GM12878 (cell line): Measurements from ENCODE around the gene HOTAIR. TPM values are rescaled to one million over a fixed set of nuclear protein-coding genes. Genes with fewer than 3 reads are reported as not detected.
A peak's percentile ranks its signal among the peaks of the same experiment; 100 is the strongest.

ENCODE experiments used
- ATAC-seq: fragments of 200-7000 bp; cut with Tn5 transposase; 3 replicates; pipeline ENCODE4 v1.9.1; 2020; ENCODE audit warnings: mild to moderate bottlenecking, moderate library complexity
- BruUV-seq: library from RNA; stranded (reverse); fragments of 400-500 nt; replicated peaks from 2 replicates; lab custom pipeline; 2021; lab: Mats Ljungman, UMichigan
- CTCF ChIA-PET: fragments of 300-600 bp; sonication (Branson Sonifier 250); formaldehyde crosslinking; extraction: SDS; loops from one replicate; lab custom pipeline; 2021; ENCODE audit warnings: inconsistent platforms; lab: Yijun Ruan, JAX
- POLR2A ChIA-PET: fragments of 350-600 bp; formaldehyde crosslinking; extraction: SDS; loops from one replicate; lab custom pipeline; 2021; ENCODE audit warnings: inconsistent platforms; lab: Charles Lee
- RAD21 ChIA-PET: fragments of 300-600 bp; sonication (Branson Sonifier 250); formaldehyde crosslinking; loops from one replicate; lab custom pipeline; 2023; ENCODE audit warnings: antibody characterized with exemption; ENCODE audit not compliant: unreplicated experiment; lab: Charles Lee
- SMC1A ChIA-PET: fragments of 300-600 bp; sonication (Branson Sonifier 250); formaldehyde crosslinking; loops from one replicate; lab custom pipeline; 2023; ENCODE audit not compliant: unreplicated experiment, uncharacterized antibody; lab: Charles Lee
- DNase-seq: peaks from one replicate; pipeline ENCODE4 v3.0.0-alpha.2; 2011; ENCODE audit warnings: low read depth, low spot score
- FAIRE-seq: peaks from 3 replicates; lab custom pipeline; 2011; peaks lifted over from hg19 to GRCh38; lab: Jason Lieb, UNC
- H2AFZ ChIP-seq: 2 replicates; pipeline ENCODE4 v1.6.0; 2011; ENCODE audit warnings: low read depth, low read length, control low read depth; ENCODE audit not compliant: control insufficient read depth
- H3K27ac ChIP-seq: 2 replicates; pipeline ENCODE4 v1.5.1; 2011; ENCODE audit warnings: control low read depth; ENCODE audit not compliant: control insufficient read depth, insufficient read depth
- H3K27me3 ChIP-seq, 2 experiments: replicated peaks in 1 of 2; 2 replicates each; pipeline versions ENCODE4 v1.6.0 to v1.6.1; 2011; ENCODE audit warnings: low read length in 1 of 2; ENCODE audit not compliant: control insufficient read depth in 2 of 2, insufficient read depth in 2 of 2
- H3K36me3 ChIP-seq, 2 experiments: 2 replicates each; pipeline ENCODE4 v1.5.1; 2011; ENCODE audit warnings: low read length in 1 of 2; ENCODE audit not compliant: control insufficient read depth in 2 of 2, insufficient read depth in 2 of 2
- H3K4me1 ChIP-seq: 2 replicates; pipeline ENCODE4 v1.6.1; 2011; ENCODE audit warnings: mild to moderate bottlenecking, low read length, moderate library complexity, mixed read lengths; ENCODE audit not compliant: control insufficient read depth, insufficient read depth
- H3K4me2 ChIP-seq: 2 replicates; pipeline ENCODE4 v1.6.0; 2011; ENCODE audit warnings: control low read depth; ENCODE audit not compliant: control insufficient read depth, insufficient read depth
- H3K4me3 ChIP-seq: fragments of 200-600 bp; sonication (generic); 2 replicates; pipeline ENCODE4 v1.5.1; 2016
- H3K79me2 ChIP-seq: 2 replicates; pipeline ENCODE4 v1.6.0; 2011; ENCODE audit warnings: low read length; ENCODE audit not compliant: control insufficient read depth, insufficient read depth
- H3K9ac ChIP-seq: 2 replicates; pipeline ENCODE4 v1.8.0; 2011; ENCODE audit warnings: low read length, control low read depth, mixed read lengths; ENCODE audit not compliant: control insufficient read depth, insufficient read depth
- H3K9me3 ChIP-seq: replicated peaks from 3 replicates; pipeline ENCODE4 v1.5.1; 2011; ENCODE audit warnings: mild to moderate bottlenecking, low read length; ENCODE audit not compliant: control insufficient read depth, insufficient read depth
- H4K20me1 ChIP-seq: 2 replicates; pipeline ENCODE4 v1.6.0; 2011; ENCODE audit not compliant: control insufficient read depth, insufficient read depth
- NR2C2 ChIP-seq: IDR thresholded peaks from 2 replicates; pipeline ENCODE4 v1.6.1; 2011; ENCODE audit warnings: borderline replicate concordance, low read depth; ENCODE audit not compliant: control insufficient read depth, insufficient read length
- RB1 ChIP-seq: fragments of 450-650 bp; formaldehyde crosslinking; IDR thresholded peaks from 2 replicates; pipeline ENCODE4 v1.6.1; 2017; ENCODE audit warnings: mild to moderate bottlenecking, borderline replicate concordance
- RFX5 ChIP-seq: IDR thresholded peaks from 2 replicates; pipeline ENCODE4 v1.6.1; 2011; ENCODE audit warnings: low read depth, low read length, improper control_type of control experiment
- SMARCA5 ChIP-seq: fragments of 450-650 bp; IDR thresholded peaks from 2 replicates; pipeline ENCODE4 v1.6.1; 2017; ENCODE audit warnings: mild to moderate bottlenecking
- TAF1 ChIP-seq: IDR thresholded peaks from 2 replicates; pipeline ENCODE4 v1.6.1; 2011; ENCODE audit warnings: mild to moderate bottlenecking, low read depth, low read length, borderline replicate concordance
- ZSCAN29 ChIP-seq: fragments of 450-650 bp; IDR thresholded peaks from 2 replicates; pipeline ENCODE4 v1.6.1; 2017; ENCODE audit warnings: mild to moderate bottlenecking, moderate library complexity
- WGBS: methylation state at CpG from one replicate; pipeline ENCODE4 v1.1.6; 2016; ENCODE audit warnings: low lambda C conversion rate; ENCODE audit not compliant: insufficient replicate concordance, insufficient coverage; ENCODE audit errors: missing lambda C conversion rate; 5-methylcytosine and 5-hydroxymethylcytosine counted together
- in situ Hi-C: fragments of 300-500 bp; cut with MboI; formaldehyde crosslinking; loops from 9 replicates; pipeline ENCODE4 v1.14.3; 2018; ENCODE audit warnings: mixed read lengths
- intact Hi-C: fragments of 100-400 bp; cut with micrococcal nuclease; formaldehyde crosslinking; loops from one replicate; pipeline ENCODE4 v1.14.2; 2022; ENCODE audit not compliant: unreplicated experiment
- polyA plus RNA-seq, 11 experiments: library from polyadenylated mRNA; depleted of rRNA in 4 of 11; unstranded in 6 of 11; stranded (reverse) in 5 of 11; fragments of >200 nt; fragmentation: Nextera tagmentation in 4 of 11; fragmentation: Illumina TruSeq in 1 of 11; extraction: Ambion mirVana in 4 of 11; extraction: Trizol in 1 of 11; gene quantifications; 1 replicate in 1 of 11; 2 replicates in 10 of 11; pipeline versions ENCODE4 v1.2.1 to v1.2.3, GENCODE V29; 2011 to 2016; ENCODE audit warnings: inconsistent platforms in 2 of 11, missing spikeins in 2 of 11, low read depth in 1 of 11
- total RNA-seq, 4 experiments: library from RNA; depleted of rRNA in 3 of 4; stranded (reverse); fragments of >200 nt in 3 of 4; fragmentation: Illumina TruSeq in 1 of 4; extraction: Trizol in 1 of 4; gene quantifications; 2 replicates each; pipeline versions ENCODE4 v1.2.1 to v1.2.3, GENCODE V29; 2013 to 2021
- TF ChIP-seq, protein P1 (sequence below): fragments of 450-650 bp; conservative IDR thresholded peaks from 2 replicates; pipeline ENCODE4 v1.6.1; 2017; ENCODE audit warnings: mild to moderate bottlenecking, moderate library complexity
- TF ChIP-seq, protein P2 (sequence below): fragments of 450-650 bp; formaldehyde crosslinking; IDR thresholded peaks from 2 replicates; pipeline ENCODE4 v1.5.0; 2022; ENCODE audit warnings: mild to moderate bottlenecking, missing genetic modification characterization
- TF ChIP-seq, protein P3 (sequence below): IDR thresholded peaks from 2 replicates; pipeline ENCODE4 v1.6.1; 2012; ENCODE audit warnings: mild to moderate bottlenecking, low read depth, low read length

The HOTAIR gene
- total and polyA plus RNA-seq, 10 of the 15 experiments (the other 5 are each of a cell fraction or from before 2014, with no cell fraction given), result not detected

DNA sequence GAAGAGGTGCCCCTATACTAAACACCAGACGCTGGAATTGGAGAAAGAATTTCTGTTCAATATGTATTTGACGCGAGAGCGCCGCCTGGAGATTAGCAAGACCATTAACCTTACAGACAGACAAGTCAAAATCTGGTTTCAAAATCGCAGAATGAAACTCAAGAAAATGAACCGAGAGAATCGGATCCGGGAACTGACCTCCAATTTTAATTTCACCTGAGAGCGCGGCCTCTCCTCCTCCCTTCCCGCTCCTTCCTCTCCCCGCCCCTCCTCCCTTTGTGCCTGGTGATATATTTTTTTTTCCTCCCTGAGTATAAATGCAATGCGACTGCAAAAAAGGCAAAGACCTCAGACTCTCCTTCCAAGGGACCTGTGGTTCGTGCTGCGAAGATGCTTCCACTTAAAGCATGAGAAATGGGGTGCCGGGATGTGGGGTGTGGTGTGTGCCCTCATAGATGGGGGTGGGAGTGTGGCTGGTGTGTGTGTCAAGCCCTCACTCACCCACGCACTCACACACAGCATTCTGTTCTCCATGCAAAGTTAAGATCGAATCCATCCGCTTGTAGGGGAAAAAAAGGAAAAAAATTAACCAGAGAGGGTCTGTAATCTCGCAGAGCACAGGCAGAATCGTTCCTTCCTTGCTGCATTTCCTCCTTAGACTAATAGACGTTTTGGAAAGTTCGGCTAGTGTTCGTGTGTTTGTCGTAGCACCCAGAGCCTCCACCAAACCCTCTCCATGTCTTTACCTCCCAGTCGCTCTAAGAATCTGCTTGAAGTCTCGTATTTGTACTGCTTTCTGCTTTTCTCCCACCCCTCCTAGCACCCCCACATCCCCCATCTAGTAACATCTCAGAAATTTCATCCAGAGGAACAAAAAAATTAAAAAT, 14.7 kb upstream of the HOTAIR start (continued):
- TF ChIP-seq RB1 (no peak), NR2C2 (no peak), ZSCAN29 (0 out of 2 replicates have a peak, but pooled peaks have one; percentile 73), RFX5 (no peak)
- TF ChIP-seq, protein P1, sequence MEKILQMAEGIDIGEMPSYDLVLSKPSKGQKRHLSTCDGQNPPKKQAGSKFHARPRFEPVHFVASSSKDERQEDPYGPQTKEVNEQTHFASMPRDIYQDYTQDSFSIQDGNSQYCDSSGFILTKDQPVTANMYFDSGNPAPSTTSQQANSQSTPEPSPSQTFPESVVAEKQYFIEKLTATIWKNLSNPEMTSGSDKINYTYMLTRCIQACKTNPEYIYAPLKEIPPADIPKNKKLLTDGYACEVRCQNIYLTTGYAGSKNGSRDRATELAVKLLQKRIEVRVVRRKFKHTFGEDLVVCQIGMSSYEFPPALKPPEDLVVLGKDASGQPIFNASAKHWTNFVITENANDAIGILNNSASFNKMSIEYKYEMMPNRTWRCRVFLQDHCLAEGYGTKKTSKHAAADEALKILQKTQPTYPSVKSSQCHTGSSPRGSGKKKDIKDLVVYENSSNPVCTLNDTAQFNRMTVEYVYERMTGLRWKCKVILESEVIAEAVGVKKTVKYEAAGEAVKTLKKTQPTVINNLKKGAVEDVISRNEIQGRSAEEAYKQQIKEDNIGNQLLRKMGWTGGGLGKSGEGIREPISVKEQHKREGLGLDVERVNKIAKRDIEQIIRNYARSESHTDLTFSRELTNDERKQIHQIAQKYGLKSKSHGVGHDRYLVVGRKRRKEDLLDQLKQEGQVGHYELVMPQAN, result no peak

DNA sequence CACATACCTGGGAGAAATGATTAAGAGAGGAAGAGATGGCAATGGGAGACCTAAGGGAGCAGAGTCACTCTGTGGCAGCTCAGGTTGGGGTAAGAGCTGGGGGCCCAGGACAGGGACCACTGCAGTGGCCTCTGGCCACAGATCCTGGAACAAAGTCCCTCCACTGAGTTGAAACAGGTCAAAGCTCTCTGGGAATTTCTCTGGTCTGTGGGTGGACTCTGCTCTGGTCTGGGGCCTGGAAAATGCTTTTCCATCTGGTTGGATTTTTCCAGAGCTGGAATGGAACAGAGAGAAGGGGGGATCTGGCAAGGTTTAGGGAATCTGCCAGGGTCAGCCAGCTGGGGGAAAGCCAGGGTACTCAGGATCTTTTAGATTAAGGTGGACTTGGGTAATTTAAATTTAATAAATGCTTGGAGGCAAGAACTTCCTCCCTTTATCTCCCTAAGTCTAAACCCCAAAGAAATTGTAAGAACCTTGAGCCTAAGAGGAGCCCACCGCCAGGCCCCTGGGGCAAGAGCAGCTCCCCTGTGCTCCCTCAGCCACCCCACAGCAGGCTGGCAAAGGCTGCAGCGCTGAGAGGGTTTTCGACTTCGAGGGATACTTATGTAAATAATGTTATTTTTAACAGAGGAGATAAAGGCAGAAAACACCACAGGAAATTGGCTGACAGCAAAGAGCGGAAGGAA, 13.9 kb upstream of the HOTAIR start:
- POLR2A ChIA-PET, result interaction anchor here (1.0 kb wide), 1 partner anchor 11 kb away, joined by 3 read pairs; the partner anchor contains the start of gene HOXC9
- H3K9me3 ChIP-seq, result no peaks in the 10 kb centered on the region
- peaks cover 15% of the 10 kb centered on the region for H3K4me1 ChIP-seq
- CTCF ChIA-PET, result interaction anchor here (0.8 to 5.5 kb wide), 13 partner anchors 32 to 288 kb away, joined by 3 to 54 read pairs (median 5); no protein-coding TSS in a partner anchor
- intact Hi-C loops, result loop anchor here (5.0 to 10.0 kb wide), 3 partner anchors 194 to 284 kb away; no protein-coding TSS in a partner anchor
- no peak overlapping the region for H3K4me3 ChIP-seq
- WGBS, result under 1% methylated on average over 5 of the region's 5 CpGs
- BruUV-seq, result no TSS peak
- peaks cover 3% of the 10 kb centered on the region; the same call in 1 of the 2 replicates for H4K20me1 ChIP-seq
- RAD21 ChIA-PET, result interaction anchor here (1.1 to 2.2 kb wide), 4 partner anchors 17 to 219 kb away, joined by 3 to 7 read pairs (median 4); partner anchors contain the start of genes HOXC5 and SMUG1
- H3K79me2 ChIP-seq, result no peaks in the 10 kb centered on the region
- H3K4me2 ChIP-seq, result peak overlapping the region; percentile 75; the same call in 1 of the 2 replicates
- no peak for DNase-seq
- no peak overlapping the region for H3K27ac ChIP-seq
- in situ Hi-C loops, result no loop called here
- H3K27me3 ChIP-seq, result peaks cover 36 to 59% of the 10 kb centered on the region in 2 experiments
- peak; percentile 20 for ATAC-seq
- SMC1A ChIA-PET, result interaction anchor here (1.0 to 4.5 kb wide), 5 partner anchors 11 to 228 kb away, joined by 3 to 29 read pairs (median 3); no protein-coding TSS in a partner anchor
- H3K9ac ChIP-seq, result no peak overlapping the region
- no peak for FAIRE-seq
- H3K36me3 ChIP-seq, result no peaks in the 10 kb centered on the region
- no peak overlapping the region for H2AFZ ChIP-seq
- TF ChIP-seq, protein P2, sequence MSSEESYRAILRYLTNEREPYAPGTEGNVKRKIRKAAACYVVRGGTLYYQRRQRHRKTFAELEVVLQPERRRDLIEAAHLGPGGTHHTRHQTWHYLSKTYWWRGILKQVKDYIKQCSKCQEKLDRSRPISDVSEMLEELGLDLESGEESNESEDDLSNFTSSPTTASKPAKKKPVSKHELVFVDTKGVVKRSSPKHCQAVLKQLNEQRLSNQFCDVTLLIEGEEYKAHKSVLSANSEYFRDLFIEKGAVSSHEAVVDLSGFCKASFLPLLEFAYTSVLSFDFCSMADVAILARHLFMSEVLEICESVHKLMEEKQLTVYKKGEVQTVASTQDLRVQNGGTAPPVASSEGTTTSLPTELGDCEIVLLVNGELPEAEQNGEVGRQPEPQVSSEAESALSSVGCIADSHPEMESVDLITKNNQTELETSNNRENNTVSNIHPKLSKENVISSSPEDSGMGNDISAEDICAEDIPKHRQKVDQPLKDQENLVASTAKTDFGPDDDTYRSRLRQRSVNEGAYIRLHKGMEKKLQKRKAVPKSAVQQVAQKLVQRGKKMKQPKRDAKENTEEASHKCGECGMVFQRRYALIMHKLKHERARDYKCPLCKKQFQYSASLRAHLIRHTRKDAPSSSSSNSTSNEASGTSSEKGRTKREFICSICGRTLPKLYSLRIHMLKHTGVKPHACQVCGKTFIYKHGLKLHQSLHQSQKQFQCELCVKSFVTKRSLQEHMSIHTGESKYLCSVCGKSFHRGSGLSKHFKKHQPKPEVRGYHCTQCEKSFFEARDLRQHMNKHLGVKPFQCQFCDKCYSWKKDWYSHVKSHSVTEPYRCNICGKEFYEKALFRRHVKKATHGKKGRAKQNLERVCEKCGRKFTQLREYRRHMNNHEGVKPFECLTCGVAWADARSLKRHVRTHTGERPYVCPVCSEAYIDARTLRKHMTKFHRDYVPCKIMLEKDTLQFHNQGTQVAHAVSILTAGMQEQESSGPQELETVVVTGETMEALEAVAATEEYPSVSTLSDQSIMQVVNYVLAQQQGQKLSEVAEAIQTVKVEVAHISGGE (CRISPR knock-in tag), result no peak
- TF ChIP-seq TAF1 (no peak), SMARCA5 (no peak)
- TF ChIP-seq, protein P3, sequence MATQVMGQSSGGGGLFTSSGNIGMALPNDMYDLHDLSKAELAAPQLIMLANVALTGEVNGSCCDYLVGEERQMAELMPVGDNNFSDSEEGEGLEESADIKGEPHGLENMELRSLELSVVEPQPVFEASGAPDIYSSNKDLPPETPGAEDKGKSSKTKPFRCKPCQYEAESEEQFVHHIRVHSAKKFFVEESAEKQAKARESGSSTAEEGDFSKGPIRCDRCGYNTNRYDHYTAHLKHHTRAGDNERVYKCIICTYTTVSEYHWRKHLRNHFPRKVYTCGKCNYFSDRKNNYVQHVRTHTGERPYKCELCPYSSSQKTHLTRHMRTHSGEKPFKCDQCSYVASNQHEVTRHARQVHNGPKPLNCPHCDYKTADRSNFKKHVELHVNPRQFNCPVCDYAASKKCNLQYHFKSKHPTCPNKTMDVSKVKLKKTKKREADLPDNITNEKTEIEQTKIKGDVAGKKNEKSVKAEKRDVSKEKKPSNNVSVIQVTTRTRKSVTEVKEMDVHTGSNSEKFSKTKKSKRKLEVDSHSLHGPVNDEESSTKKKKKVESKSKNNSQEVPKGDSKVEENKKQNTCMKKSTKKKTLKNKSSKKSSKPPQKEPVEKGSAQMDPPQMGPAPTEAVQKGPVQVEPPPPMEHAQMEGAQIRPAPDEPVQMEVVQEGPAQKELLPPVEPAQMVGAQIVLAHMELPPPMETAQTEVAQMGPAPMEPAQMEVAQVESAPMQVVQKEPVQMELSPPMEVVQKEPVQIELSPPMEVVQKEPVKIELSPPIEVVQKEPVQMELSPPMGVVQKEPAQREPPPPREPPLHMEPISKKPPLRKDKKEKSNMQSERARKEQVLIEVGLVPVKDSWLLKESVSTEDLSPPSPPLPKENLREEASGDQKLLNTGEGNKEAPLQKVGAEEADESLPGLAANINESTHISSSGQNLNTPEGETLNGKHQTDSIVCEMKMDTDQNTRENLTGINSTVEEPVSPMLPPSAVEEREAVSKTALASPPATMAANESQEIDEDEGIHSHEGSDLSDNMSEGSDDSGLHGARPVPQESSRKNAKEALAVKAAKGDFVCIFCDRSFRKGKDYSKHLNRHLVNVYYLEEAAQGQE, result no peak
